Measurements from ENCODE around the gene NEB. TPM values are rescaled to one million over a fixed set of nuclear protein-coding genes. Genes with fewer than 3 reads are reported as not detected.
"Not testable (repeated sequence)": the region's sequence is repeated elsewhere in the genome, so short reads cannot be mapped to it uniquely, and the experiment has no call there.

The NEB gene
- total and polyA plus RNA-seq, 10 donors: 0.96 to 6.2 (median 2.4) TPM

DNA sequence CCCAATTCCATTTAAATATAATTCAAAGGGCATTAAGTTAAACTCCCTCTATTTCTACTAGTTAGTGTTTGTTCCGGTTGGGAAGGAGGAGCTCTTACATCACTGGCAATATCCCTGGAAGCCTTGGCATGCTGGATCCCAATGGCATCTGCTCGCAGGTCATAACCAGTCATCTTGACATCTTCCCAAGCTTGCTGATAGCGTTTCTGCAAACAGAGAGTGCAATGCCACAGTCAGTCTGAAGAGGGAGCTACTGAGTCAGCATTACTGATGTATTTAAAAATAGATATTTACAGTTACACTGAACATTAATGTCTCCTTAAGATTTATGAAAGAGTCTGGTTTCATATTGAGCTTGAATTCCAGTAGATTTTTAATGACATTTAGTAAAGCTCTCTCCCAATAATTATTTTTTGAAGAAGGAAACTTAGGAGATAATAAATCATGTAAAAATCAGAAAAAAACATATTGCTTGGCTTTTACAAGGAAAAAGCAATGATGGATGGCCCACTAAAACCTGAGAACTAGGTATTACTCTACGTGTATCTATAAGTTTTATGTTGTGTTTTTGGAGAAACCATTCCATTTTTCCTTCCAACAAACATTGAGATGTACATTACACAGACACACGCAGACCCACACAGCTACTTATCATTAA is 142.9 kb downstream of the NEB start:
- H3K27ac ChIP-seq; H3K27me3 ChIP-seq (replicated peaks in 1 of 7); H3K4me1 ChIP-seq; intact Hi-C loops (cut with DNase I; ENCODE audit: low total_unique reads); H3K9me3 ChIP-seq; DNase-seq; H3K4me3 ChIP-seq; H3K36me3 ChIP-seq: not testable (repeated sequence)
- TF ChIP-seq, protein P1, sequence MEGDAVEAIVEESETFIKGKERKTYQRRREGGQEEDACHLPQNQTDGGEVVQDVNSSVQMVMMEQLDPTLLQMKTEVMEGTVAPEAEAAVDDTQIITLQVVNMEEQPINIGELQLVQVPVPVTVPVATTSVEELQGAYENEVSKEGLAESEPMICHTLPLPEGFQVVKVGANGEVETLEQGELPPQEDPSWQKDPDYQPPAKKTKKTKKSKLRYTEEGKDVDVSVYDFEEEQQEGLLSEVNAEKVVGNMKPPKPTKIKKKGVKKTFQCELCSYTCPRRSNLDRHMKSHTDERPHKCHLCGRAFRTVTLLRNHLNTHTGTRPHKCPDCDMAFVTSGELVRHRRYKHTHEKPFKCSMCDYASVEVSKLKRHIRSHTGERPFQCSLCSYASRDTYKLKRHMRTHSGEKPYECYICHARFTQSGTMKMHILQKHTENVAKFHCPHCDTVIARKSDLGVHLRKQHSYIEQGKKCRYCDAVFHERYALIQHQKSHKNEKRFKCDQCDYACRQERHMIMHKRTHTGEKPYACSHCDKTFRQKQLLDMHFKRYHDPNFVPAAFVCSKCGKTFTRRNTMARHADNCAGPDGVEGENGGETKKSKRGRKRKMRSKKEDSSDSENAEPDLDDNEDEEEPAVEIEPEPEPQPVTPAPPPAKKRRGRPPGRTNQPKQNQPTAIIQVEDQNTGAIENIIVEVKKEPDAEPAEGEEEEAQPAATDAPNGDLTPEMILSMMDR (IDR thresholded peaks at IDR 0.05 in 8 of 11, conservative IDR thresholded peaks at IDR 0.05 in 3 of 11): peak in 4 of 11 experiments; percentile 28 to 62 (median 40)
- WGBS, 5 donors: 33 to 57% (median 36%) methylated on average over 2 to 4 of the region's 5 CpGs

DNA sequence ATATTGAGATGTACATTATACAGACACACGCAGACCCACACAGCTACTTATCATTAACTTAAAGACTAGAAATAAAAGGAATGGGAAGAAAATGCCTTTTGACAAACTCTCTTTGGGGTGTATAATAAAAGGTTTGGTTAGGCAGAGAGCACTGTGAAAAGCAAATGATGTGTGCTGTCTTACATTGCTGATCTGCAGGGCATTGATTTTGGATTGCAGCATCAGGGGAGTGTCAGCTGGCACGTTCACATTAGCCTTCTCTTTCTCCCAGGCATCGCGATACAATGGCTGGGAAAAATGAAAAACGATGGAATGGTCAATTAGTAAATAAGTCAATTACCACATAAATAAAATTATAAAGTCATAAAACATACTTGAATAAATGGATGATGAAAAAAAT is 153.0 kb downstream of the NEB start:
- DNase-seq; H3K27me3 ChIP-seq (replicated peaks in 1 of 7); H3K4me3 ChIP-seq; H3K4me1 ChIP-seq; H3K36me3 ChIP-seq; intact Hi-C loops (cut with DNase I; ENCODE audit: low total_unique reads); H3K9me3 ChIP-seq; H3K27ac ChIP-seq: not testable (repeated sequence)
- 82 to 100% (median 91%) methylated on average over 1 to 4 of the region's 5 CpGs for WGBS, 5 donors

DNA sequence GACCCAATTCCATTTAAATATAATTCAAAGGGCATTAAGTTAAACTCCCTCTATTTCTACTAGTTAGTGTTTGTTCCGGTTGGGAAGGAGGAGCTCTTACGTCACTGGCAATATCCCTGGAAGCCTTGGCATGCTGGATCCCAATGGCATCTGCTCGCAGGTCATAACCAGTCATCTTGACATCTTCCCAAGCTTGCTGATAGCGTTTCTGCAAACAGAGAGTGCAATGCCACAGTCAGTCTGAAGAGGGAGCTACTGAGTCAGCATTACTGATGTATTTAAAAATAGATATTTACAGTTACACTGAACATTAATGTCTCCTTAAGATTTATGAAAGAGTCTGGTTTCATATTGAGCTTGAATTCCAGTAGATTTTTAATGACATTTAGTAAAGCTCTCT is 153.6 kb downstream of the NEB start:
- WGBS, 5 donors: no CpG with 5 or more reads among the region's 4 CpGs
- DNase-seq; H3K27ac ChIP-seq; H3K27me3 ChIP-seq (replicated peaks in 1 of 7); H3K4me3 ChIP-seq; H3K9me3 ChIP-seq; H3K4me1 ChIP-seq; H3K36me3 ChIP-seq; intact Hi-C loops (cut with DNase I; ENCODE audit: low total_unique reads): not testable (repeated sequence)

DNA sequence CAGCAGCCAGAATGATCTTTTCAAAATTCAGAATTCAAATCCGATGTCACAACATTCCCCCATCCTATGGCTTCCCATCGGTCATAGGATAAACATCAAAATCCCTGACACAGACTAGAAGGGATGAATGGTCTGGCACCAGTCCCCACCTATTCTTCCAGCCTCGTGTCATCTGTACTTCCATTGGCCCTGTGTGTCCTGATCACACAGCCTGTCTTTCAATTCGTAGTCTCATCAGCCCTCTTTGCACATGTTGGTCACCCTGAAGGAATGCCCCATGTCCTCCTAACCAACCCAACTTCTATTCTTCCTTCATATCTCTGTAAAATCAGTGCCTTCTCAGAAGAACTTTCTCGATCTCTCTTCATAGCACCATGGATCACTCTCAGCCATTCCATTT is 157.2 kb downstream of the NEB start:
- no peaks in the 10 kb centered on the region for H3K27me3 ChIP-seq (replicated peaks in 1 of 7)
- H3K4me3 ChIP-seq: no peak overlapping the region
- TF ChIP-seq POLR2AphosphoS5 (IDR thresholded peaks at IDR 0.05) (no peak), POLR2A (IDR thresholded peaks at IDR 0.05) (no peak)
- TF ChIP-seq, protein P1 (IDR thresholded peaks at IDR 0.05 in 8 of 11, conservative IDR thresholded peaks at IDR 0.05 in 3 of 11): no peak
- H3K4me1 ChIP-seq: no peaks in the 10 kb centered on the region
- no peaks in the 10 kb centered on the region for H3K36me3 ChIP-seq
- DNase-seq: no peak
- WGBS, 5 donors: 87 to 98% (median 89%) methylated on average over 5 of the region's 5 CpGs
- H3K9me3 ChIP-seq: no peaks in the 10 kb centered on the region
- intact Hi-C loops (cut with DNase I; ENCODE audit: low total_unique reads): no loop called here
- no peak overlapping the region for H3K27ac ChIP-seq

DNA sequence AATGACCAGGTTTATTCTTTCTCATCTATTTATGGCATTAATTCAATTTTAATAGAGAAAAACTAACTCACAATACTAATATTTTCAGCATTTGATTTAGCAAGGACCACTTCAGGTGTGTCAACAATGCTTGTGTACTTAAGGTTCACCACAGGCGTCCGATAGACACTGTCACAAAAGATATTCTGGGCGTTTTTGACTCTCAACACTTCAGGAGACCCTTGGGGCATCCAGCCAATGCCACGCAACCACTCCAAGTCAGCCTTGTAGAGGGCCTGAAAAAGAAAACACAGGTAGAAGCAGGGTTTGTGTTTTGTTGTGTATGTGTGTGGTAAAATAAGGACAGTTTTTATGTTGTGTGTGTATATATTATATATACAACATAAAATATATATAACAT is 158.2 kb downstream of the NEB start:
- no peaks in the 10 kb centered on the region for H3K27me3 ChIP-seq (replicated peaks in 1 of 7)

More for the DNA sequence above, 158.2 kb downstream of the NEB start:
- no peak overlapping the region for H3K4me3 ChIP-seq
- TF ChIP-seq POLR2AphosphoS5 (IDR thresholded peaks at IDR 0.05) (no peak), POLR2A (IDR thresholded peaks at IDR 0.05) (no peak)
- TF ChIP-seq, protein P1 (IDR thresholded peaks at IDR 0.05 in 8 of 11, conservative IDR thresholded peaks at IDR 0.05 in 3 of 11): no peak
- WGBS, 5 donors: 76 to 86% (median 84%) methylated on average over 4 of the region's 4 CpGs
- H3K36me3 ChIP-seq: no peaks in the 10 kb centered on the region
- H3K27ac ChIP-seq: no peak overlapping the region
- no peaks in the 10 kb centered on the region for H3K9me3 ChIP-seq
- intact Hi-C loops (cut with DNase I; ENCODE audit: low total_unique reads): no loop called here
- DNase-seq: no peak
- H3K4me1 ChIP-seq: no peaks in the 10 kb centered on the region

Measured in spleen (tissue), 11 donors.